ENCODE measurements around the gene USP51. TPM values are rescaled to one million over a fixed set of nuclear protein-coding genes. Genes with fewer than 3 reads are reported as not detected.

USP51 gene
- total RNA-seq = 1.5 and 1.6 TPM in 2 replicates

GRCh38 chrX:55489314-55490009 lies at the start of gene USP51:
Gene USP51 (minus strand): TSS chrX:55489848. CDS start chrX:55488939, 909 bp downstream.

GRCh38 chrX:55451990-55452832 lies 37.4 kb downstream of the USP51 start, which contains the start of gene MAGEH1:
Gene MAGEH1 (plus strand): TSS chrX:55452127. CDS start chrX:55452375, 248 bp downstream.

Other genes with a start within 250 kb of the USP51 start
- not detected in 2 replicates for gene PAGE3, start 224.9 kb downstream of the USP51 start, total RNA-seq
- gene MAGEH1, start 37.7 kb downstream of the USP51 start, total RNA-seq = 23.8 and 53.2 TPM in 2 replicates
- gene FOXR2, start 133.6 kb upstream of the USP51 start, total RNA-seq = not detected in 2 replicates
- 20.3 and 35.3 TPM in 2 replicates for gene RRAGB, start 227.9 kb upstream of the USP51 start, total RNA-seq